Gastroesophageal sphincter (tissue), 4 donors: Measurements from ENCODE around the gene RBM17. TPM values are rescaled to one million over a fixed set of nuclear protein-coding genes. Genes with fewer than 3 reads are reported as not detected.
A peak's percentile ranks its signal among the peaks of the same experiment; 100 is the strongest.
"Not testable (repeated sequence)": the region's sequence is repeated elsewhere in the genome, so short reads cannot be mapped to it uniquely, and the experiment has no call there.

Source experiments
- ATAC-seq: fragments of 150-250 bp; one replicate; pipeline ENCODE4 v1.9.1; 2016; ENCODE audit warnings: mild to moderate bottlenecking, moderate library complexity
- H3K27ac ChIP-seq, 4 donors: fragments of 200-600 bp; sonication (generic) in 3 of 4; 1 replicate in 3 of 4; 2 replicates in 1 of 4; pipeline ENCODE4 v1.5.1; 2016 to 2019
- H3K27me3 ChIP-seq: fragments of 200-600 bp; sonication (generic); one replicate; pipeline ENCODE4 v1.5.1; 2019
- H3K36me3 ChIP-seq, 2 donors: fragments of 200-600 bp; sonication (generic); one replicate each; pipeline ENCODE4 v1.5.1; 2019; ENCODE audit warnings: control low read depth in 1 of 2
- H3K4me1 ChIP-seq, 3 donors: fragments of 200-600 bp; sonication (generic); 1 replicate in 2 of 3; 2 replicates in 1 of 3; pipeline ENCODE4 v1.5.1; 2016 to 2019; ENCODE audit warnings: control low read depth in 2 of 3
- H3K4me3 ChIP-seq, 2 donors: fragments of 200-600 bp; sonication (generic); one replicate each; pipeline ENCODE4 v1.5.1; 2019; ENCODE audit warnings: mild to moderate bottlenecking in 1 of 2, moderate library complexity in 1 of 2
- H3K9me3 ChIP-seq, 3 donors: fragments of 200-600 bp; sonication (generic); one replicate each; pipeline ENCODE4 v1.5.1; 2017 to 2019; ENCODE audit warnings: control low read depth in 2 of 3
- EP300 ChIP-seq: sonication (generic); formaldehyde crosslinking; IDR thresholded peaks from one replicate; pipeline ENCODE4 v1.6.1; 2017; ENCODE audit warnings: antibody characterized with exemption, mild to moderate bottlenecking
- POLR2A ChIP-seq, 2 donors: fragments of 450-650 bp; IDR thresholded peaks; one replicate each; pipeline ENCODE4 v1.6.1; 2017; ENCODE audit warnings: antibody characterized with exemption in 2 of 2, mild to moderate bottlenecking in 2 of 2, moderate library complexity in 1 of 2
- POLR2AphosphoS5 ChIP-seq: sonication (generic); formaldehyde crosslinking; IDR thresholded peaks from one replicate; pipeline ENCODE4 v1.6.1; 2017; ENCODE audit warnings: antibody characterized with exemption
- WGBS, 2 donors: methylation state at CpG; one replicate each; pipeline ENCODE4 v1.1.5; 2018; ENCODE audit warnings: low coverage in 1 of 2; 5-methylcytosine and 5-hydroxymethylcytosine counted together
- total RNA-seq, 4 donors: library from RNA; depleted of rRNA; stranded (reverse); fragments of >200 nt; gene quantifications; one replicate each; pipeline ENCODE4 v1.1.0, GENCODE V29; 2016
- TF ChIP-seq, protein P1 (sequence below), 4 experiments: fragments of 200-600 bp in 2 of 4; fragments of 450-650 bp in 2 of 4; sonication (generic) in 1 of 4; IDR thresholded peaks; one replicate each; pipeline ENCODE4 v1.5.1; 2017 to 2019; ENCODE audit warnings: antibody characterized with exemption in 4 of 4, mild to moderate bottlenecking in 2 of 4, moderate library complexity in 2 of 4

The RBM17 gene
- total RNA-seq, 4 donors from 2014 or later: 51.0 to 72.9 (median 66.7) TPM

GRCh38 chr10:6102128-6102527, 13.3 kb downstream of the RBM17 start:
- TF ChIP-seq POLR2A (IDR thresholded peaks at IDR 0.05) (no peak), POLR2AphosphoS5 (no peak), EP300 (no peak)
- TF ChIP-seq, protein P1, sequence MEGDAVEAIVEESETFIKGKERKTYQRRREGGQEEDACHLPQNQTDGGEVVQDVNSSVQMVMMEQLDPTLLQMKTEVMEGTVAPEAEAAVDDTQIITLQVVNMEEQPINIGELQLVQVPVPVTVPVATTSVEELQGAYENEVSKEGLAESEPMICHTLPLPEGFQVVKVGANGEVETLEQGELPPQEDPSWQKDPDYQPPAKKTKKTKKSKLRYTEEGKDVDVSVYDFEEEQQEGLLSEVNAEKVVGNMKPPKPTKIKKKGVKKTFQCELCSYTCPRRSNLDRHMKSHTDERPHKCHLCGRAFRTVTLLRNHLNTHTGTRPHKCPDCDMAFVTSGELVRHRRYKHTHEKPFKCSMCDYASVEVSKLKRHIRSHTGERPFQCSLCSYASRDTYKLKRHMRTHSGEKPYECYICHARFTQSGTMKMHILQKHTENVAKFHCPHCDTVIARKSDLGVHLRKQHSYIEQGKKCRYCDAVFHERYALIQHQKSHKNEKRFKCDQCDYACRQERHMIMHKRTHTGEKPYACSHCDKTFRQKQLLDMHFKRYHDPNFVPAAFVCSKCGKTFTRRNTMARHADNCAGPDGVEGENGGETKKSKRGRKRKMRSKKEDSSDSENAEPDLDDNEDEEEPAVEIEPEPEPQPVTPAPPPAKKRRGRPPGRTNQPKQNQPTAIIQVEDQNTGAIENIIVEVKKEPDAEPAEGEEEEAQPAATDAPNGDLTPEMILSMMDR (IDR thresholded peaks at IDR 0.05): no peak
- Histone ChIP-seq H3K27me3 (no peaks in the 10 kb centered on the region), H3K9me3 (no peaks in the 10 kb centered on the region), H3K36me3 (peaks cover 0 to 92% of the 10 kb centered on the region in 2 donors), H3K27ac (no peak overlapping the region), H3K4me1 (peaks cover 0 to 12% (median 0%) of the 10 kb centered on the region in 3 donors), H3K4me3 (no peak overlapping the region)
- no peak for ATAC-seq
- WGBS, 2 donors: 72 to 88% methylated on average over 8 of the region's 8 CpGs

- H3K4me3 ChIP-seq: no peak overlapping the region
- no peak for ATAC-seq
- H3K36me3 ChIP-seq: peaks cover 0 to 93% of the 10 kb centered on the region in 2 donors
- WGBS, 2 donors: 73 to 76% methylated on average over 8 of the region's 8 CpGs
- H3K4me1 ChIP-seq: peaks cover 0 to 8% (median 0%) of the 10 kb centered on the region in 3 donors
- TF ChIP-seq EP300 (no peak), POLR2A (IDR thresholded peaks at IDR 0.05) (no peak), POLR2AphosphoS5 (no peak)
- TF ChIP-seq, protein P1 (IDR thresholded peaks at IDR 0.05): no peak
- no peaks in the 10 kb centered on the region for H3K9me3 ChIP-seq
- no peaks in the 10 kb centered on the region for H3K27me3 ChIP-seq
- H3K27ac ChIP-seq: no peak overlapping the region
Observed at GRCh38 chr10:6103591-6103990, 14.8 kb downstream of the RBM17 start.

GRCh38 chr10:6107616-6108015, 18.8 kb downstream of the RBM17 start:
- 80 to 100% methylated on average over 1 to 3 of the region's 3 CpGs for WGBS, 2 donors
- H3K27me3 ChIP-seq, H3K9me3 ChIP-seq, H3K4me3 ChIP-seq, H3K27ac ChIP-seq, ATAC-seq: not testable (repeated sequence)
- Histone ChIP-seq H3K4me1 (peaks cover 0 to 20% (median 0%) of the 10 kb centered on the region in 3 donors), H3K36me3 (peaks cover 0 to 94% of the 10 kb centered on the region in 2 donors)

DNA sequence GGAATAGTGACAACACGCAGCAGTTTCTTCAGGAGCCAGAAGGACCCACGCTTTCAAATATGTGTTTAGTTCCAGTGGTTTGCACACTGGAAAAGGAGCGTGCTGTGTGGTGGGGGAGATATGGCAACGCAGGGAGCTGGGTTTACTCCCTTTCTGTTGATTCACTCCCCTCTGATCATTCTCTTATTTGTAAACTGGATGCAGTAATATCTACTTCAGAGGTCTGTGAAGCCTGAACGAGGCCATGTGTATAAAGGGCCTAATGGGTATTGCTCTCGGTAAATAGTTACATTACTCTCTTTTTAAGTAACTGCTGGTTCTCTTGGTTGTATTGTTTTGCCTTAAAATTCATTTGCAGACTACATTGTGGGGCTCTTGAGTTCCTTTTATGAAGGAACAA, 19.2 kb downstream of the RBM17 start:
- no peak overlapping the region for H3K4me3 ChIP-seq
- WGBS, 2 donors: 77 to 92% methylated on average over 4 to 5 of the region's 6 CpGs
- H3K36me3 ChIP-seq: peaks cover 0 to 94% of the 10 kb centered on the region in 2 donors
- no peak for ATAC-seq
- H3K9me3 ChIP-seq: no peaks in the 10 kb centered on the region
- no peak overlapping the region for H3K27ac ChIP-seq
- TF ChIP-seq, protein P1 (IDR thresholded peaks at IDR 0.05): no peak
- TF ChIP-seq EP300 (no peak), POLR2A (IDR thresholded peaks at IDR 0.05) (no peak), POLR2AphosphoS5 (no peak)
- H3K4me1 ChIP-seq: peaks cover 0 to 20% (median 0%) of the 10 kb centered on the region in 3 donors
- H3K27me3 ChIP-seq: no peaks in the 10 kb centered on the region

GRCh38 chr10:6108631-6109443, 20.0 kb downstream of the RBM17 start:
- Histone ChIP-seq H3K27ac (no peak overlapping the region), H3K36me3 (peaks cover 0 to 94% of the 10 kb centered on the region in 2 donors), H3K9me3 (no peaks in the 10 kb centered on the region), H3K4me3 (no peak overlapping the region), H3K27me3 (no peaks in the 10 kb centered on the region), H3K4me1 (peaks cover 0 to 16% (median 0%) of the 10 kb centered on the region in 3 donors)
- no peak for TF ChIP-seq POLR2AphosphoS5
- TF ChIP-seq, protein P1 (IDR thresholded peaks at IDR 0.05): peak; percentile 71 to 84 (median 79)
- no peak for ATAC-seq
- WGBS, 2 donors: 39 to 40% methylated on average over 12 of the region's 12 CpGs
